GM18511 (cell line): ENCODE results near the gene RMDN3.

ENCODE experiments used
- ATAC-seq: cut with Tn5 transposase; IDR thresholded peaks from one replicate; pipeline ENCODE4 v1.9.1; 2021; ENCODE audit warnings: mild to moderate bottlenecking, moderate library complexity; ENCODE audit not compliant: unreplicated experiment

Gene RMDN3

GRCh38 chr15:40754883-40755811 is at the start of gene RMDN3:
Gene RMDN3, minus strand, starts transcription at chr15:40755254. Its CDS starts 471 bp downstream, at chr15:40754783.
- ATAC-seq: peak; percentile 84

- no peak for ATAC-seq
These were observed 48.6 kb upstream of the RMDN3 start for GRCh38 chr15:40803688-40804087.

GRCh38 chr15:40803076-40803475 is 48.0 kb upstream of the RMDN3 start:
- no peak for ATAC-seq

GRCh38 chr15:40799523-40799922 is 44.5 kb upstream of the RMDN3 start:
- no peak for ATAC-seq

- no peak for ATAC-seq
These were observed 41.5 kb upstream of the RMDN3 start for GRCh38 chr15:40796512-40796911.

- no peak for ATAC-seq
These were observed 41.0 kb upstream of the RMDN3 start for GRCh38 chr15:40796041-40796440.

GRCh38 chr15:40793216-40793989 is 38.3 kb upstream of the RMDN3 start:
- ATAC-seq: no peak

- ATAC-seq: no peak
These were observed 37.3 kb upstream of the RMDN3 start for GRCh38 chr15:40792394-40792793.

- ATAC-seq: no peak
These were observed 35.7 kb upstream of the RMDN3 start for GRCh38 chr15:40790718-40791117.

- no peak for ATAC-seq
These were observed 34.9 kb upstream of the RMDN3 start for GRCh38 chr15:40789999-40790398.

GRCh38 chr15:40789119-40789518 is 34.1 kb upstream of the RMDN3 start:
- ATAC-seq: no peak

- no peak for ATAC-seq
These were observed 32.9 kb upstream of the RMDN3 start for GRCh38 chr15:40787991-40788390.

GRCh38 chr15:40787344-40787841 is 32.3 kb upstream of the RMDN3 start:
- no peak for ATAC-seq

- ATAC-seq: no peak
These were observed 30.8 kb upstream of the RMDN3 start for GRCh38 chr15:40785814-40786213.

GRCh38 chr15:40785164-40785563 is 30.1 kb upstream of the RMDN3 start:
- ATAC-seq: no peak

GRCh38 chr15:40782609-40783227 is 27.7 kb upstream of the RMDN3 start:
- ATAC-seq: peak; percentile 77

- no peak for ATAC-seq
These were observed 21.6 kb upstream of the RMDN3 start for GRCh38 chr15:40776537-40777141.

GRCh38 chr15:40775740-40776536 is 20.9 kb upstream of the RMDN3 start:
- ATAC-seq: no peak

GRCh38 chr15:40775007-40775406 is 20.0 kb upstream of the RMDN3 start:
- ATAC-seq: no peak

GRCh38 chr15:40773902-40774301 is 18.8 kb upstream of the RMDN3 start:
- ATAC-seq: no peak
